Activated effector memory CD4-positive, alpha-beta T cell treated with anti-CD3 and anti-CD28 coated beads, Interleukin-2, amount 50 U/mL, for 16 hours (primary cell): Measurements from ENCODE around the gene PRKD3.
"Not testable (repeated sequence)": the region's sequence is repeated elsewhere in the genome, so short reads cannot be mapped to it uniquely, and the experiment has no call there.

Experiments used
- DNase-seq: peaks from one replicate; pipeline ENCODE4 v3.0.0-alpha.2; 2020

Gene PRKD3

GRCh38 chr2:37306024-37306423 lies 18.6 kb downstream of the PRKD3 start:
- no peak for DNase-seq

- no peak for DNase-seq
Observed at GRCh38 chr2:37302701-37303252, 21.9 kb downstream of the PRKD3 start.

- no peak for DNase-seq
Observed at GRCh38 chr2:37301408-37301807, 23.2 kb downstream of the PRKD3 start.

GRCh38 chr2:37300578-37300977 lies 24.1 kb downstream of the PRKD3 start:
- DNase-seq = no peak

- no peak for DNase-seq
Observed at GRCh38 chr2:37300146-37300545, 24.5 kb downstream of the PRKD3 start.

- DNase-seq = no peak
Observed at GRCh38 chr2:37297632-37298031, 27.0 kb downstream of the PRKD3 start.

GRCh38 chr2:37295469-37296073 lies 29.1 kb downstream of the PRKD3 start:
- DNase-seq = no peak

- not testable (repeated sequence) for DNase-seq
Observed at GRCh38 chr2:37294858-37295257, 29.8 kb downstream of the PRKD3 start.

GRCh38 chr2:37291680-37292079 lies 33.0 kb downstream of the PRKD3 start:
- no peak for DNase-seq

GRCh38 chr2:37287966-37288365 lies 36.7 kb downstream of the PRKD3 start:
- DNase-seq = no peak

- no peak for DNase-seq
Observed at GRCh38 chr2:37284381-37284780, 40.3 kb downstream of the PRKD3 start.

GRCh38 chr2:37283207-37283606 lies 41.4 kb downstream of the PRKD3 start:
- no peak for DNase-seq

GRCh38 chr2:37282746-37283145 lies 41.9 kb downstream of the PRKD3 start:
- no peak for DNase-seq

GRCh38 chr2:37281916-37282315 lies 42.7 kb downstream of the PRKD3 start:
- no peak for DNase-seq

GRCh38 chr2:37276291-37276690 lies 48.3 kb downstream of the PRKD3 start:
- no peak for DNase-seq
